ENCODE data around the gene ADAMTS16.

- TF ChIP-seq POLR2AphosphoS5 (IDR thresholded peaks at IDR 0.05; ENCODE audit: borderline replicate concordance, low read depth, low read length) (no peak), EZH2 (IDR thresholded peaks at IDR 0.05) (no peak), FOXP2 (optimal IDR thresholded peaks at IDR 0.05; ENCODE audit: control extremely low read depth, extremely low read length, insufficient read depth) (no peak)
Measured at GRCh38 chr5:5347442-5347841, 207.3 kb downstream of the ADAMTS16 start.
